Psoas muscle (tissue), 8 donors: Measurements from ENCODE around the gene CUBN. TPM values are rescaled to one million over a fixed set of nuclear protein-coding genes. Genes with fewer than 3 reads are reported as not detected.
A peak's percentile ranks its signal among the peaks of the same experiment; 100 is the strongest.

Source experiments
- ATAC-seq, 4 donors: fragments of 200-7000 bp; cut with Tn5 transposase; one replicate each; pipeline ENCODE4 v1.9.1; 2020; ENCODE audit warnings: moderate library complexity in 3 of 4, mild to moderate bottlenecking in 2 of 4
- DNase-seq, 2 donors: peaks; one replicate each; pipeline ENCODE4 v3.0.0-alpha.2; 2020
- H3K27ac ChIP-seq: fragments of 200-600 bp; one replicate; pipeline ENCODE4 v1.8.0; 2022
- H3K27me3 ChIP-seq, 3 donors: fragments of 200-600 bp in 1 of 3; one replicate each; pipeline versions ENCODE4 v1.6.1 to v1.8.0; 2013 to 2022; ENCODE audit warnings: low read length in 2 of 3, mild to moderate bottlenecking in 2 of 3, moderate library complexity in 1 of 3; ENCODE audit not compliant: insufficient read depth in 3 of 3
- H3K36me3 ChIP-seq, 2 donors: fragments of 200-600 bp in 1 of 2; one replicate each; pipeline versions ENCODE4 v1.6.1 to v1.8.0; 2013 to 2022; ENCODE audit warnings: low read depth in 1 of 2, mild to moderate bottlenecking in 1 of 2, moderate library complexity in 1 of 2; ENCODE audit not compliant: insufficient read depth in 1 of 2
- H3K4me1 ChIP-seq: fragments of 200-600 bp; one replicate; pipeline ENCODE4 v1.8.0; 2022
- H3K4me3 ChIP-seq: fragments of 200-600 bp; one replicate; pipeline ENCODE4 v1.8.0; 2022; ENCODE audit warnings: mild to moderate bottlenecking
- H3K9me3 ChIP-seq: fragments of 200-600 bp; one replicate; pipeline ENCODE4 v1.8.0; 2022
- WGBS, 3 donors: extraction: QIAGEN DNeasy Blood & Tissue Kit; methylation state at CpG; one replicate each; pipeline versions ENCODE4 v1.1.6 to v1.1.7; 2013; 5-methylcytosine and 5-hydroxymethylcytosine counted together
- intact Hi-C, 2 donors: fragments of 100-400 bp; cut with DNase I; formaldehyde crosslinking; loops; one replicate each; pipeline versions ENCODE4 v1.11.0 to v1.14.2; 2022
- polyA plus RNA-seq, 3 donors: library from polyadenylated mRNA; stranded (reverse); fragments of 200-250 nt; gene quantifications; one replicate each; pipeline ENCODE4 v1.2.3, GENCODE V29; 2013
- total RNA-seq, 4 donors: library from RNA; stranded (reverse); fragmentation: NEBNext Ultra II Directional in 2 of 4; extraction: Animal tissue kit (Norgen Biotek cat#: 25700) in 2 of 4; gene quantifications; one replicate each; pipeline versions ENCODE4 v1.2.1 to v1.2.4, GENCODE V29; 2021 to 2023
- TF ChIP-seq, protein P1 (sequence below): fragments of 200-600 bp; IDR thresholded peaks from one replicate; pipeline ENCODE4 v1.8.0; 2022; ENCODE audit warnings: antibody characterized with exemption
- donor health status: healthy with polysubstance abuse.
- donor health status: DM: no; HTN: no; CAD: no; lungs with moderate emphysema.
- donor health status: Bipolar disorder and iron deficiency.
- donor health status: healthy.
- donor health status: DM: yes; HTN: yes; CAD: no.
- donor health status: DM: no; HTN: no; CAD: no.
- donor health status: DM: no; HTN: no; CAD: no.
- donor health status: DM: yes; HTN: yes; CAD: no.

Gene CUBN
- total and polyA plus RNA-seq, 7 donors: 0.07 to 1.1 (median 0.22) TPM

DNA sequence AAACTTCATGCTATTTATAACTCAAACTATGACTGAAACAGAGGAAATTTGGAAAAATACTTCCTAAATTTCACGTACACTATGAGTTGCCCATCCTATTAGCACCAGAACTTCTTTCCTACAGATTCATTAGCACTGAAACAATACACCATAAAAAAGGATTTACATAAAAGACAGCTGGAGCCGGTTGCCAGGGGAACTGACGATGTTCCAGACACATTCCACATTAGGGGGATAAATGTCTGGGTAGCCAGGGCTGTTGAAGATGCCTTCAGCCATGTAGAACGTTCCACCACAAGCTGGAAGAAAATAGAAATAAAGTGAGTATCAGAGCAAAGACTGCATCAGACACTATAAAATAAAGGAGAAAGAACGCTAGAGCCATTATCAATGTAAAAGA, 182.5 kb downstream of the CUBN start:
- intact Hi-C loops: no loop called here
- Histone ChIP-seq H3K27me3 (no peaks in the 10 kb centered on the region), H3K27ac (no peak overlapping the region), H3K36me3 (peaks cover 0 to 2% of the 10 kb centered on the region in 2 donors), H3K4me3 (no peak overlapping the region), H3K9me3 (no peaks in the 10 kb centered on the region), H3K4me1 (peaks cover 9% of the 10 kb centered on the region)
- no peak for DNase-seq
- 55 to 62% (median 55%) methylated on average over 5 of the region's 5 CpGs for WGBS, 3 donors
- ATAC-seq: no peak
- TF ChIP-seq, protein P1, sequence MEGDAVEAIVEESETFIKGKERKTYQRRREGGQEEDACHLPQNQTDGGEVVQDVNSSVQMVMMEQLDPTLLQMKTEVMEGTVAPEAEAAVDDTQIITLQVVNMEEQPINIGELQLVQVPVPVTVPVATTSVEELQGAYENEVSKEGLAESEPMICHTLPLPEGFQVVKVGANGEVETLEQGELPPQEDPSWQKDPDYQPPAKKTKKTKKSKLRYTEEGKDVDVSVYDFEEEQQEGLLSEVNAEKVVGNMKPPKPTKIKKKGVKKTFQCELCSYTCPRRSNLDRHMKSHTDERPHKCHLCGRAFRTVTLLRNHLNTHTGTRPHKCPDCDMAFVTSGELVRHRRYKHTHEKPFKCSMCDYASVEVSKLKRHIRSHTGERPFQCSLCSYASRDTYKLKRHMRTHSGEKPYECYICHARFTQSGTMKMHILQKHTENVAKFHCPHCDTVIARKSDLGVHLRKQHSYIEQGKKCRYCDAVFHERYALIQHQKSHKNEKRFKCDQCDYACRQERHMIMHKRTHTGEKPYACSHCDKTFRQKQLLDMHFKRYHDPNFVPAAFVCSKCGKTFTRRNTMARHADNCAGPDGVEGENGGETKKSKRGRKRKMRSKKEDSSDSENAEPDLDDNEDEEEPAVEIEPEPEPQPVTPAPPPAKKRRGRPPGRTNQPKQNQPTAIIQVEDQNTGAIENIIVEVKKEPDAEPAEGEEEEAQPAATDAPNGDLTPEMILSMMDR: no peak

GRCh38 chr10:16945593-16945992, 184.0 kb downstream of the CUBN start:
- TF ChIP-seq, protein P1: no peak
- no peak overlapping the region for H3K27ac ChIP-seq
- ATAC-seq (no peak), DNase-seq (no peak)
- peaks cover 9% of the 10 kb centered on the region for H3K4me1 ChIP-seq
- H3K9me3 ChIP-seq: no peaks in the 10 kb centered on the region
- H3K27me3 ChIP-seq: no peaks in the 10 kb centered on the region
- no peaks in the 10 kb centered on the region for H3K36me3 ChIP-seq
- WGBS, 3 donors: 40 to 65% (median 56%) methylated on average over 4 of the region's 4 CpGs
- intact Hi-C loops: no loop called here
- no peak overlapping the region for H3K4me3 ChIP-seq

GRCh38 chr10:16944986-16945385, 184.6 kb downstream of the CUBN start:
- no peaks in the 10 kb centered on the region for H3K27me3 ChIP-seq
- no peak overlapping the region for H3K4me3 ChIP-seq
- intact Hi-C loops: no loop called here
- no peak for ATAC-seq
- H3K4me1 ChIP-seq: peaks cover 9% of the 10 kb centered on the region
- no peaks in the 10 kb centered on the region for H3K36me3 ChIP-seq
- H3K27ac ChIP-seq: no peak overlapping the region
- H3K9me3 ChIP-seq: no peaks in the 10 kb centered on the region
- no peak for DNase-seq
- TF ChIP-seq, protein P1: no peak
- 89 to 94% (median 90%) methylated on average over 1 of the region's 1 CpG for WGBS, 3 donors

- Histone ChIP-seq H3K27ac (peak overlapping the region; percentile 38), H3K4me3 (no peak overlapping the region), H3K9me3 (no peaks in the 10 kb centered on the region), H3K27me3 (no peaks in the 10 kb centered on the region), H3K4me1 (peaks cover 9% of the 10 kb centered on the region), H3K36me3 (no peaks in the 10 kb centered on the region)
- TF ChIP-seq, protein P1: no peak
- intact Hi-C loops: no loop called here
- ATAC-seq (no peak), DNase-seq (no peak)
- 34 to 48% (median 42%) methylated on average over 4 of the region's 4 CpGs for WGBS, 3 donors
Measured at GRCh38 chr10:16944402-16944801, 185.2 kb downstream of the CUBN start.
